ENCODE results near the gene EIF4A2. TPM values are rescaled to one million over a fixed set of nuclear protein-coding genes. Genes with fewer than 3 reads are reported as not detected.
A peak's percentile ranks its signal among the peaks of the same experiment; 100 is the strongest.
"Not testable (repeated sequence)": the region's sequence is repeated elsewhere in the genome, so short reads cannot be mapped to it uniquely, and the experiment has no call there.

The EIF4A2 gene
- total and polyA plus RNA-seq, 9 donors: 347 to 961 (median 631) TPM

GRCh38 chr3:186806089-186807055, 23.0 kb downstream of the EIF4A2 start, which contains the start of gene RFC4:
RFC4 (minus strand) TSS chr3:186806482; CDS start chr3:186804713, 1,769 bp downstream.
- Histone ChIP-seq H3K4me3 (peak within 1 kb of the TSS; percentile 50), H3K4me1 (ENCODE audit: insufficient read depth) (peaks cover 5% of the 10 kb centered on the region), H3K9me3 (no peaks in the 10 kb centered on the region), H3K27ac (peak within 1 kb of the TSS; percentile 77 to 83), H3K27me3 (no peaks in the 10 kb centered on the region), H3K36me3 (no peaks in the 10 kb centered on the region)
- 0 to 1% (median 1%) methylated on average over 70 of the region's 70 CpGs for WGBS, 3 donors
- TF ChIP-seq POLR2A (IDR thresholded peaks at IDR 0.05) (peak; percentile 34), EP300 (IDR thresholded peaks at IDR 0.05) (no peak)
- TF ChIP-seq, protein P1, sequence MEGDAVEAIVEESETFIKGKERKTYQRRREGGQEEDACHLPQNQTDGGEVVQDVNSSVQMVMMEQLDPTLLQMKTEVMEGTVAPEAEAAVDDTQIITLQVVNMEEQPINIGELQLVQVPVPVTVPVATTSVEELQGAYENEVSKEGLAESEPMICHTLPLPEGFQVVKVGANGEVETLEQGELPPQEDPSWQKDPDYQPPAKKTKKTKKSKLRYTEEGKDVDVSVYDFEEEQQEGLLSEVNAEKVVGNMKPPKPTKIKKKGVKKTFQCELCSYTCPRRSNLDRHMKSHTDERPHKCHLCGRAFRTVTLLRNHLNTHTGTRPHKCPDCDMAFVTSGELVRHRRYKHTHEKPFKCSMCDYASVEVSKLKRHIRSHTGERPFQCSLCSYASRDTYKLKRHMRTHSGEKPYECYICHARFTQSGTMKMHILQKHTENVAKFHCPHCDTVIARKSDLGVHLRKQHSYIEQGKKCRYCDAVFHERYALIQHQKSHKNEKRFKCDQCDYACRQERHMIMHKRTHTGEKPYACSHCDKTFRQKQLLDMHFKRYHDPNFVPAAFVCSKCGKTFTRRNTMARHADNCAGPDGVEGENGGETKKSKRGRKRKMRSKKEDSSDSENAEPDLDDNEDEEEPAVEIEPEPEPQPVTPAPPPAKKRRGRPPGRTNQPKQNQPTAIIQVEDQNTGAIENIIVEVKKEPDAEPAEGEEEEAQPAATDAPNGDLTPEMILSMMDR (IDR thresholded peaks at IDR 0.05): peak in 1 of 3 donors; percentile 13
- peak; percentile 76 to 89 (median 84) for DNase-seq
- intact Hi-C loops (cut with DNase I): no loop called here

DNA sequence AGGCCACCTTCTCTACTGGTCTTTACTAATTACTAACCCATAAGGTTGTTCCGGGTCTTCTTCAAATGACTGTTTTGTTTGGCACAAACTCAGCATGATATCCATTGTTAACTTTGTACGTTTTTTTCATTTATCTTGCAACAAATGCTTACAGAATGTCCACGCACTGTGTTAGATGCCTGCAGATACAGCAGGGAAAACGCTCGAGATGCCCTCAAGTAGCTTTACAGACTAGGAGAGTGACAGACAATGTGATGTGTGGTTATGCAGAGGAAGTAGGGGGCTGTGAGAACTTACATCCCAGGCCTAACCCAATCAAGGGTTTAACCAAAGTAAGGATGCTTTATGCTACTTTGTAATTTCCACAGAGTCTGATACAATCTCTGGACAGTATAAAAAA, 23.9 kb downstream of the EIF4A2 start:
- Histone ChIP-seq H3K27ac (no peak overlapping the region), H3K4me3 (peak overlapping the region; percentile 50)
- intact Hi-C loops (cut with DNase I): no loop called here

DNA sequence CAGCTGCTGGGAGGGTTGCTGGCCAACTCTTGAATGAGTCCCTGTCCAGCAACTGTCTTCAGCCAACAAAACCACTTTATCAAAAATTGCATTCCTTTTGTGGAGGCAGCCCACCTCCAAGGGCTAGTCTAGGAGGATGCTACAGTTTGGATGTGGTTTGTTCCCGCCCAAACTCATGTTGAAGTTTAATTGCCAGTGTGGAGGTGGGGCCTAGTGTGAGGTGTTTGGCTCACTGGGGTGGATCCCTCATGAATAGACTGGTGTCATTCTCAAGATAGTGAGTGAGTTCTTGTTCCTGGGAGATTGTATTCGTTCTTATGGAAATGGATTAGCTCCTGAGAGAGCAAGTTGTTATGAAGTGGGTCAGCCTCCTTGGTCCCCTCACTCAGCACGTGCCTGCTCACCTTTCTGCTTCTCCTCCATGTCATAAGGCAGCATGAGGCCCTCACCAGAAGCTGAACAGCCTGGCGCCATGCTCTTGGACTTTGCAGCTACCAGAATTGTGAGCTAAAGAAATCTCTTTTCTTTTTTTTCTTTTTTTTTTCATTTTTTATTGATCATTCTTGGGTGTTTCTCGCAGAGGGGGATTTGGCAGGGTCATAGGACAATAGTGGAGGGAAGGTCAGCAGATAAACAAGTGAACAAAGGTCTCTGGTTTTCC, 27.1 kb downstream of the EIF4A2 start:
- WGBS, 3 donors: 76 to 81% (median 80%) methylated on average over 5 of the region's 5 CpGs
- intact Hi-C loops (cut with DNase I): loop anchor here in 1 of 4 donors (10.0 kb wide), 1 partner anchor 196 kb away; the partner anchor contains the start of gene AHSG
- Histone ChIP-seq H3K4me3 (no peak overlapping the region), H3K9me3 (no peaks in the 10 kb centered on the region), H3K27ac (no peak overlapping the region), H3K4me1 (ENCODE audit: insufficient read depth) (peaks cover 2% of the 10 kb centered on the region), H3K36me3 (no peaks in the 10 kb centered on the region), H3K27me3 (no peaks in the 10 kb centered on the region)
- TF ChIP-seq, protein P1 (IDR thresholded peaks at IDR 0.05): no peak
- TF ChIP-seq EP300 (IDR thresholded peaks at IDR 0.05): no peak
- TF ChIP-seq POLR2A (IDR thresholded peaks at IDR 0.05): no peak
- DNase-seq: no peak

More for the DNA sequence above, 23.9 kb downstream of the EIF4A2 start:
- H3K9me3 ChIP-seq: no peaks in the 10 kb centered on the region
- DNase-seq: no peak
- 31 to 48% (median 37%) methylated on average over 5 of the region's 5 CpGs for WGBS, 3 donors
- H3K27me3 ChIP-seq: no peaks in the 10 kb centered on the region
- peaks cover 5% of the 10 kb centered on the region for H3K4me1 ChIP-seq (ENCODE audit: insufficient read depth)
- TF ChIP-seq EP300 (IDR thresholded peaks at IDR 0.05) (no peak), POLR2A (IDR thresholded peaks at IDR 0.05) (no peak)
- TF ChIP-seq, protein P1 (IDR thresholded peaks at IDR 0.05): no peak
- no peaks in the 10 kb centered on the region for H3K36me3 ChIP-seq

DNA sequence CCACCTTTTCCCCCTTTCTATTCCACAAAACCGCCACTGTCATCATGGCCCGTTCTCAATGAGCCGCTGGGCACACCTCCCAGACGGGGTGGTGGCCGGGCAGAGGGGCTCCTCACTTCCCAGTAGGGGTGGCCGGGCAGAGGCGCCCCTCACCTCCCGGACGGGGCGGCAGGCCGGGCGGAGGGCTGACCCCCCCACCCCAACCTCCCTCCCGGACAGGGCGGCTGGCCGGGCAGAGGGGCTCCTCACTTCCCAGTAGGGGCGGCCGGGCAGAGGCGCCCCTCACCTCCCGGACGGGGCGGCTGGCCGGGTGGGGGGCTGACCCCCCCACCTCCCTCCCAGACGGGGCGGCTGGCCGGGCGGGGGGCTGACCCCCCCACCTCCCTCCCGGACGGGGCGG, 27.9 kb downstream of the EIF4A2 start:
- H3K27ac ChIP-seq; DNase-seq; H3K4me3 ChIP-seq; H3K27me3 ChIP-seq; H3K36me3 ChIP-seq; H3K9me3 ChIP-seq; H3K4me1 ChIP-seq (ENCODE audit: insufficient read depth): not testable (repeated sequence)
- intact Hi-C loops (cut with DNase I): loop anchor here in 1 of 4 donors (10.0 kb wide), 1 partner anchor 197 kb away; the partner anchor contains the start of gene AHSG
- WGBS, 3 donors: 86 to 93% (median 91%) methylated on average over 4 to 19 of the region's 29 CpGs
